HG03558 (cell line): ENCODE data around the gene IGF1R.
A peak's percentile ranks its signal among the peaks of the same experiment; 100 is the strongest.

Source experiments
- ATAC-seq: cut with Tn5 transposase; IDR thresholded peaks from one replicate; pipeline ENCODE4 v1.9.1; 2021; ENCODE audit warnings: moderate number of reproducible peaks; ENCODE audit not compliant: unreplicated experiment; ENCODE audit errors: extremely low read depth

IGF1R gene

DNA sequence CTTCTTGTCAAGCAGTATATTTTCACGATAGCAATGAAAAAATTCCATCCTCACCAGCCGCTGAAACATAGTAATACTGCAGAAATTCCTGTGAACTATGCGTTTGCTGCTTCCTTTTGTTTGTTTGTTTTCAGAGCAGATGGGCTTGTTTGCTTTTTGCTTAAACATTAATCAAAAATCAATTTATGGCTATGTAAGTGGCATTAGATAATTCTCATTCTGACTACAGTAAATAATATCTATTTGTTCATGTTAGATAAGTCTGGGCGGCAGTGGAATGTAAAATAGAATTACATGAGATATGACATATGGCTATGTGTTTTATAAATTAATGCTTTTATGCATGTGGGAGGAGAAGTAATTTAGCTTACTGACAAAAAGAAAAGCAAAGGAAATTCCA is 195.5 kb downstream of the IGF1R start:
- no peak for ATAC-seq

DNA sequence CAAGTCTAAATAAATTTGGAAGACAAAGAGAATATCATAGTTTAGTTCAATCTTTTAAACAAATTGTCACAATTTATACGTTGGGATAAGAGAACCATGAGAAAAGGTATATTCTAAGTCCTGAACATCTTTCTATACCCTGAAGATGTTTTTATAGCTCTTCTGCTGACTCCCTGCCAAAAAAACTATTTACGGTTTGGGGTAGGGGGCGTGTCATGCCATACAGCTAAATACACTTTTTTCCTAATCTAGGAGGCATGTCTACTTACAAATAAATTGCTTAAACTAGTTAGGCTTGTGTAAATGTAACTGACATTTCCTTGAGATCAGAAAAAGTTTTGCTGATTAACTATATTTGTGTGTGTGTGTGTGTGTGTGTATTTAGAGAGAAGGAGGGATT is 195.9 kb downstream of the IGF1R start:
- no peak for ATAC-seq

GRCh38 chr15:98845138-98845884 is 197.0 kb downstream of the IGF1R start:
- ATAC-seq = no peak

- ATAC-seq = peak; percentile 36
Measured at GRCh38 chr15:98850961-98851572, 202.7 kb downstream of the IGF1R start.

GRCh38 chr15:98853161-98853560 is 204.8 kb downstream of the IGF1R start:
- ATAC-seq = no peak

- no peak for ATAC-seq
Measured at GRCh38 chr15:98853617-98854420, 205.5 kb downstream of the IGF1R start.

DNA sequence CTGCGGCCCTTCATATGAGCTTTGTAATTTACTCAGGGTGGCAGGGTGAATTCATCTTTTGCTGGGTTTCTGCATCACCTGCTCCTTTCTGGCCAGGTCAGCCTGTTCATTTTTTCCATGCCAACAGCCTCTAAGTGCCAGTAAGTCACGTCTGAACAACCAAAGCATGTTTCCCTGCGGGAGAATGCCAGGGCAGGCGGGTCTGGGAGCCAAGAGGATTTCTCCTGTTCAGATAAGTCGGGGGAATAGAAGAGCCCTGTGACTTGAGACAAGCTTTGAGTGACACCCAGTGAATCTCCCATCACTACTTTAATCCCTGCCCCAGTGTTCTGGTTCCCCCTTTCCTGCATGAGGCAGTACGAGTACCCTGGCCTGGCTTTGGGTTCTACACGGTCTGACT is 206.2 kb downstream of the IGF1R start:
- no peak for ATAC-seq

GRCh38 chr15:98855067-98855814 is 206.9 kb downstream of the IGF1R start:
- no peak for ATAC-seq

GRCh38 chr15:98855815-98856531 is 207.6 kb downstream of the IGF1R start:
- ATAC-seq = no peak

GRCh38 chr15:98856532-98856907 is 208.2 kb downstream of the IGF1R start:
- ATAC-seq = no peak

- ATAC-seq = no peak
Measured at GRCh38 chr15:98858610-98859023, 210.3 kb downstream of the IGF1R start.

DNA sequence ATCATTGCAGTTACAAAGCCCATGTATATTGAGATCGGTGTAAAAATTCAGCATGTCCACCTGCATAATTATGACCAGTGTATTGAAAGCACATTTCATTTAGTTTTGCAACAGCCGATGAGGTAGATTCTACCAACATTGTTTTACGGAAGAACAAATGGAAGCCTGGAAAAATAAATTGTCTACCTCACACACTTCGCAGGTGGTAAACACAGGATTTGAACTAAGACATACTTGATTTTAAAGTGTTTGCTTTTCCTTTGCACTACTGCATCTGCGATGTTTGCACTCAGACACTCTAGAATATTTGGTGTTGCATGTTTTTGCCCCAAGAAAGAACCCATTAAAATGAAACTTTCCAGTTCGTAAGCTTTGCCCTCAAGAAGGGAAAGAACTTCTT is 210.8 kb downstream of the IGF1R start:
- no peak for ATAC-seq

- ATAC-seq = no peak
Measured at GRCh38 chr15:98860281-98861041, 212.1 kb downstream of the IGF1R start.

DNA sequence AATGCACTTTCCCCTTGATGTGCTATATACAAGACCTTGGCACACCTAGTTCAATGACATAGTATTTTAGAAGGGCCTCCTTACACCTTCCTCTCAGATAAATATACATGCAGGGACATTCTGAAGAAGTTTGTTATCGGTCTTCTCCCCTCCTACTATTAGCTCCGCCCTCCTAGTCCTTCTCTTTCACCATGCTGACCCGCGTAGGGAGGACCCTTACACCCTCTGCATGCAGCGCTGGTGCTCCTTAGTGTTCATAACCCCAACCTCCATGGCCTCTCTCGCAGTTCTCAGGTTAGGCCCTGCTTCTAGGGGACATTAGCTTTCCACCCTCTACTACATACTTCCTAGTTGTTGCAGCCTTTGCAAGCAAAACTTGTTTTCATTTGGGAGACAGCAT is 212.8 kb downstream of the IGF1R start:
- ATAC-seq = no peak

DNA sequence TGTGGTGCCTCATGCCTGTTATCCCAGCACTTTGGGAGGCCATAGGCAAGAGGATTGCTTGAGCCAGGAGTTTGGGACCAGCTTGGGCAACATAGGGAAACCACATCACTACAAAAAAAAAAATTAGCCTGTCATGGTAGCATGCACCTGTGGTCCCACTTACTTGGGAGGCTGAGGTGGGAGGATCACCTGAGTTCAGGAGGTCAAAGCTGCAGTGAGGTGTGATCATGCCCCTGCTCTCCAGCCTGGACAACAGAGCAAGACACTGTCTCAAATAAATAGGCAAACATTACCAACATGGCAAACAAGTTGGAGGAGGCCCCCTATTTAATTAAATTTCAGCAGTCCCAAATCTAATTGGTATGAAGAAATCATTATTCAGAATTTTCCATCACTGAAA is 215.6 kb downstream of the IGF1R start:
- ATAC-seq = no peak

DNA sequence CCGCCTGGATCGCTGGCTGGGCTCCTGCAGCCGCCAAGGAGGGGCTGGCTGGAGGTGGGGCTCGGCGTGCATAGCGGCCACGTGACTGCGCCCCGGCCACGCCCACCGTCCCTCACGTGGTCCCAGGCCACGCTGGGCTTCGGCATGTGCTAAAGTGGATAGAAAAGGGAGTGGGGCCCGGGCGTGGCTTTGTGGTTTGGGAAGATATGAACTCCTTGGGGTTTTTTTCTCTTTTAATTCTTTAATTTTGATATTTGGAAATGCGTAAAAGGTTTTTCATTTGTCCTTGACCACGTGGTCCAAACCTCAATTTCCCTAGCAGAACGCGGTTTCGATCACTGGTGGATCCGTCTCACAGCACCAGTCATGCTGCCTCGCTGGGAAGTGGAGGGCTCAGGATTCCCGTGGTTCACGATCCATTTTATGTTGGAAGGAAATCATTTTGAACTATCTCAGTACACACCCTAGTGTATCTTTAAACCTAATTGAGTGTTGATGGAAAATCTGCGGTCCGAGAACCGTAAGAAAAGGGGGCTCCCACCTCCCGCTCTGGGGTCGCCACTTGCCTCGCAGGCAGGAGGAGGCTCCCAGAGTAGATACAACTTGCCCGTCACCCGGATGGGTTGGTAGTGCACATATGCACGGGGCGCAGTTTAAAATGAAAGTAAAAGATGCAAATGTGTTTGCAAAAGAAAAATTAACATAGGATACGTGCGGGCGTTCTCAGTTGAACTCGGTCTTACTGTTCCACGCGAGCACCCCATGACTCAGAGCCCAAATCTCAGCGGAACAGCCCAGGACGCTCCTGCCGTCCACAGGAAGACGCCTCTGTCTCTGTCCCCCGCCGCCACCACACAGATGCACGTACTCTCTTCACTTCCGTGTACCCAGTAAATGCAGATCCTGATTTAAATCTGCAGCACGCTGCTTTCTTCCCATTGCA is 217.3 kb downstream of the IGF1R start:
- peak; percentile 72 for ATAC-seq

GRCh38 chr15:98866511-98866910 is 218.2 kb downstream of the IGF1R start:
- no peak for ATAC-seq

- no peak for ATAC-seq
Measured at GRCh38 chr15:98868564-98868963, 220.2 kb downstream of the IGF1R start.
